ENCODE measurements around the gene ASPSCR1.

The ASPSCR1 gene

DNA sequence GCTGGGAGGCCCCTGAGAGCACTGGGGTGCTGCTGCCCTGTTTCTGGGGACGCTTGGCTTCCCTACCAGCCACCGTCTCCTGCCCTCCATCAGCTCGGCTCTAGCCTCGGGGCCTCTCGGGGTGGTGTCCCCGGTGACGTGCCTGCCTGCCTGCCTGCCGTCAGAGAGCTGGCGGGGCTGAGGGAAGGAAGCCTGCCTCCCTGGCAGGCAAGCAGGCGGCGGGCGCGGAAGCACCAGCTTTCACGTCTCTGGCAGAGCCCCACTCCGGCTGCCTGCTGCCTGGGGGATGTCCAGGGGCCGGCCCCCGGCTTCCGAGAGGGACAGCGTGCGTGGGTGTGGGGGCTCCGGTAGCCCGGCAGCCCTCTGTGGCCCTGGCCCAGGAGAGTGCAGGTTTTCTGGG lies 35.9 kb downstream of the ASPSCR1 start:
- H4K20me1 ChIP-seq (ENCODE audit: low read depth, low read length): no peaks in the 10 kb centered on the region
- no peaks in the 10 kb centered on the region for H3F3A ChIP-seq (ENCODE audit: insufficient read depth)
- no peak overlapping the region for H3K9ac ChIP-seq (ENCODE audit: low read length)
- no peak overlapping the region for H2AFZ ChIP-seq (ENCODE audit: low read depth, low read length, severe bottlenecking)
- H3K9me3 ChIP-seq (ENCODE audit: insufficient read depth, low read length): no peaks in the 10 kb centered on the region
- H3K79me2 ChIP-seq (ENCODE audit: insufficient read depth, low read length): no peaks in the 10 kb centered on the region
- no peak overlapping the region for H3K4me2 ChIP-seq (ENCODE audit: low read depth, low read length, poor library complexity, severe bottlenecking)
- H3K4me3 ChIP-seq (ENCODE audit: insufficient read depth, low read length, poor library complexity, severe bottlenecking): no peak overlapping the region
- no peaks in the 10 kb centered on the region for H3K36me3 ChIP-seq (ENCODE audit: low read length)
- TF ChIP-seq, protein P1, sequence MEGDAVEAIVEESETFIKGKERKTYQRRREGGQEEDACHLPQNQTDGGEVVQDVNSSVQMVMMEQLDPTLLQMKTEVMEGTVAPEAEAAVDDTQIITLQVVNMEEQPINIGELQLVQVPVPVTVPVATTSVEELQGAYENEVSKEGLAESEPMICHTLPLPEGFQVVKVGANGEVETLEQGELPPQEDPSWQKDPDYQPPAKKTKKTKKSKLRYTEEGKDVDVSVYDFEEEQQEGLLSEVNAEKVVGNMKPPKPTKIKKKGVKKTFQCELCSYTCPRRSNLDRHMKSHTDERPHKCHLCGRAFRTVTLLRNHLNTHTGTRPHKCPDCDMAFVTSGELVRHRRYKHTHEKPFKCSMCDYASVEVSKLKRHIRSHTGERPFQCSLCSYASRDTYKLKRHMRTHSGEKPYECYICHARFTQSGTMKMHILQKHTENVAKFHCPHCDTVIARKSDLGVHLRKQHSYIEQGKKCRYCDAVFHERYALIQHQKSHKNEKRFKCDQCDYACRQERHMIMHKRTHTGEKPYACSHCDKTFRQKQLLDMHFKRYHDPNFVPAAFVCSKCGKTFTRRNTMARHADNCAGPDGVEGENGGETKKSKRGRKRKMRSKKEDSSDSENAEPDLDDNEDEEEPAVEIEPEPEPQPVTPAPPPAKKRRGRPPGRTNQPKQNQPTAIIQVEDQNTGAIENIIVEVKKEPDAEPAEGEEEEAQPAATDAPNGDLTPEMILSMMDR (IDR thresholded peaks at IDR 0.05; ENCODE audit: insufficient read depth, low read length, poor library complexity, severe bottlenecking): no peak
- TF ChIP-seq EZH2phosphoT487 (conservative IDR thresholded peaks at IDR 0.05; ENCODE audit: low read length): no peak
- no peaks in the 10 kb centered on the region for H3K27me3 ChIP-seq (ENCODE audit: low read length)
- no peaks in the 10 kb centered on the region for H3K9me2 ChIP-seq (replicated peaks; ENCODE audit: insufficient read depth, low read length)
- no peak overlapping the region for H3K27ac ChIP-seq (ENCODE audit: low read depth, low read length)

GRCh38 chr17:82013772-82014321 lies 36.4 kb downstream of the ASPSCR1 start:
- H3K36me3 ChIP-seq (ENCODE audit: low read length): no peaks in the 10 kb centered on the region
- no peak overlapping the region for H3K27ac ChIP-seq (ENCODE audit: low read depth, low read length)
- H3K9ac ChIP-seq (ENCODE audit: low read length): no peak overlapping the region
- no peak overlapping the region for H3K4me3 ChIP-seq (ENCODE audit: insufficient read depth, low read length, poor library complexity, severe bottlenecking)
- H3K27me3 ChIP-seq (ENCODE audit: low read length): no peaks in the 10 kb centered on the region
- H2AFZ ChIP-seq (ENCODE audit: low read depth, low read length, severe bottlenecking): no peak overlapping the region
- H4K20me1 ChIP-seq (ENCODE audit: low read depth, low read length): no peaks in the 10 kb centered on the region
- H3K79me2 ChIP-seq (ENCODE audit: insufficient read depth, low read length): no peaks in the 10 kb centered on the region
- TF ChIP-seq, protein P1 (IDR thresholded peaks at IDR 0.05; ENCODE audit: insufficient read depth, low read length, poor library complexity, severe bottlenecking): no peak
- TF ChIP-seq EZH2phosphoT487 (conservative IDR thresholded peaks at IDR 0.05; ENCODE audit: low read length): no peak
- H3K9me2 ChIP-seq (replicated peaks; ENCODE audit: insufficient read depth, low read length): no peaks in the 10 kb centered on the region
- no peaks in the 10 kb centered on the region for H3F3A ChIP-seq (ENCODE audit: insufficient read depth)
- H3K9me3 ChIP-seq (ENCODE audit: insufficient read depth, low read length): no peaks in the 10 kb centered on the region
- no peak overlapping the region for H3K4me2 ChIP-seq (ENCODE audit: low read depth, low read length, poor library complexity, severe bottlenecking)

GRCh38 chr17:82014432-82014831 lies 37.0 kb downstream of the ASPSCR1 start:
- no peaks in the 10 kb centered on the region for H3K36me3 ChIP-seq (ENCODE audit: low read length)
- H3K4me2 ChIP-seq (ENCODE audit: low read depth, low read length, poor library complexity, severe bottlenecking): no peak overlapping the region
- TF ChIP-seq, protein P1 (IDR thresholded peaks at IDR 0.05; ENCODE audit: insufficient read depth, low read length, poor library complexity, severe bottlenecking): no peak
- TF ChIP-seq EZH2phosphoT487 (conservative IDR thresholded peaks at IDR 0.05; ENCODE audit: low read length): no peak
- no peak overlapping the region for H2AFZ ChIP-seq (ENCODE audit: low read depth, low read length, severe bottlenecking)
- no peak overlapping the region for H3K27ac ChIP-seq (ENCODE audit: low read depth, low read length)
- H3K4me3 ChIP-seq (ENCODE audit: insufficient read depth, low read length, poor library complexity, severe bottlenecking): no peak overlapping the region
- no peaks in the 10 kb centered on the region for H4K20me1 ChIP-seq (ENCODE audit: low read depth, low read length)
- no peaks in the 10 kb centered on the region for H3K27me3 ChIP-seq (ENCODE audit: low read length)
- no peaks in the 10 kb centered on the region for H3K9me3 ChIP-seq (ENCODE audit: insufficient read depth, low read length)
- no peaks in the 10 kb centered on the region for H3K9me2 ChIP-seq (replicated peaks; ENCODE audit: insufficient read depth, low read length)
- H3K9ac ChIP-seq (ENCODE audit: low read length): no peak overlapping the region
- H3K79me2 ChIP-seq (ENCODE audit: insufficient read depth, low read length): no peaks in the 10 kb centered on the region
- no peaks in the 10 kb centered on the region for H3F3A ChIP-seq (ENCODE audit: insufficient read depth)

Measured in SU-DHL-6 (cell line).